ENCODE results near the gene NCAPH2. TPM values are rescaled to one million over a fixed set of nuclear protein-coding genes. Genes with fewer than 3 reads are reported as not detected.
"Not testable (repeated sequence)": the region's sequence is repeated elsewhere in the genome, so short reads cannot be mapped to it uniquely, and the experiment has no call there.

The NCAPH2 gene
- total and polyA plus RNA-seq, 2 of the 13 experiments (the other 11 are each of a cell fraction or from before 2014, with no cell fraction given): 28.1 to 64.4 TPM

- TF ChIP-seq, protein P1, sequence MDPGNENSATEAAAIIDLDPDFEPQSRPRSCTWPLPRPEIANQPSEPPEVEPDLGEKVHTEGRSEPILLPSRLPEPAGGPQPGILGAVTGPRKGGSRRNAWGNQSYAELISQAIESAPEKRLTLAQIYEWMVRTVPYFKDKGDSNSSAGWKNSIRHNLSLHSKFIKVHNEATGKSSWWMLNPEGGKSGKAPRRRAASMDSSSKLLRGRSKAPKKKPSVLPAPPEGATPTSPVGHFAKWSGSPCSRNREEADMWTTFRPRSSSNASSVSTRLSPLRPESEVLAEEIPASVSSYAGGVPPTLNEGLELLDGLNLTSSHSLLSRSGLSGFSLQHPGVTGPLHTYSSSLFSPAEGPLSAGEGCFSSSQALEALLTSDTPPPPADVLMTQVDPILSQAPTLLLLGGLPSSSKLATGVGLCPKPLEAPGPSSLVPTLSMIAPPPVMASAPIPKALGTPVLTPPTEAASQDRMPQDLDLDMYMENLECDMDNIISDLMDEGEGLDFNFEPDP (CRISPR knock-in tag; conservative IDR thresholded peaks at IDR 0.05): no peak
- TF ChIP-seq ZBTB7B (CRISPR knock-in tag; IDR thresholded peaks at IDR 0.05): no peak
- TF ChIP-seq ZNF563 (CRISPR knock-in tag; IDR thresholded peaks at IDR 0.05): no peak
- TF ChIP-seq ZNF263 (CRISPR knock-in tag; IDR thresholded peaks at IDR 0.05): no peak
- TF ChIP-seq ZEB1 (IDR thresholded peaks at IDR 0.05; ENCODE audit: insufficient replicate concordance, low read depth): no peak
- TF ChIP-seq ZNF589 (CRISPR knock-in tag; conservative IDR thresholded peaks at IDR 0.05): no peak
- no peak for TF ChIP-seq TCF12 (IDR thresholded peaks at IDR 0.05)
- no peak for TF ChIP-seq TCF12 (CRISPR knock-in tag; IDR thresholded peaks at IDR 0.05)
- TF ChIP-seq, protein P2, sequence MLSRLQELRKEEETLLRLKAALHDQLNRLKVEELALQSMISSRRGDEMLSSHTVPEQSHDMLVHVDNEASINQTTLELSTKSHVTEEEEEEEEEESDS (CRISPR knock-in tag; IDR thresholded peaks at IDR 0.05; ENCODE audit: borderline replicate concordance): no peak
- no peak for TF ChIP-seq PAX8 (CRISPR knock-in tag; IDR thresholded peaks at IDR 0.05; ENCODE audit: borderline replicate concordance)
Observed at GRCh38 chr22:50519151-50519550, 11.1 kb downstream of the NCAPH2 start (continued).

GRCh38 chr22:50520184-50520583 is 12.2 kb downstream of the NCAPH2 start:
- H2AFZ ChIP-seq (ENCODE audit: low read length); intact Hi-C loops (cut with micrococcal nuclease; ENCODE audit: unreplicated experiment); POLR2A ChIA-PET; BruUV-seq (replicated peaks); H3K4me2 ChIP-seq (ENCODE audit: low read depth, low read length); CTCF ChIA-PET (ENCODE audit: low intra/inter-chr PET ratio, low total read pairs); in situ Hi-C loops (cut with HindIII; ENCODE audit: extremely low pct_ligation_motif_present, low pct_unique_long_range_greater_than_20kb); H3K9me3 ChIP-seq (ENCODE audit: low read length); ATAC-seq; H3K27me3 ChIP-seq (ENCODE audit: control insufficient read depth in 1 of 2, insufficient read depth in 2 of 2, low read length in 2 of 2); DNase-seq (ENCODE audit: low spot score); H3K9ac ChIP-seq (ENCODE audit: insufficient read depth, low read depth, low read length); FAIRE-seq; H3K4me3 ChIP-seq (replicated peaks in 1 of 3; ENCODE audit: insufficient read depth in 1 of 3, low read depth in 2 of 3, low read length in 3 of 3); H3K27ac ChIP-seq (ENCODE audit: extremely low read length, insufficient read depth, low read length): not testable (repeated sequence)
- 98% methylated on average over 8 of the region's 8 CpGs for WGBS (ENCODE audit: low lambda C conversion rate)
- Histone ChIP-seq H3K36me3 (replicated peaks in 1 of 2; ENCODE audit: control insufficient read depth in 1 of 2, insufficient read depth in 2 of 2, low read length in 2 of 2) (peaks cover 21 to 62% of the 10 kb centered on the region in 2 experiments), H4K20me1 (ENCODE audit: insufficient read depth, low read length) (peaks cover 19% of the 10 kb centered on the region), H3K4me1 (ENCODE audit: insufficient read depth, low read length) (peaks cover 14% of the 10 kb centered on the region), H3K79me2 (ENCODE audit: insufficient read depth, low read length) (peaks cover 18% of the 10 kb centered on the region)

All from HepG2 (cell line).